ENCODE measurements around the gene MPG. TPM values are rescaled to one million over a fixed set of nuclear protein-coding genes. Genes with fewer than 3 reads are reported as not detected.
"Not testable (repeated sequence)": the region's sequence is repeated elsewhere in the genome, so short reads cannot be mapped to it uniquely, and the experiment has no call there.

MPG gene
- total RNA-seq, 6 experiments from 2014 or later: 92.3 to 104 (median 96.9) TPM

DNA sequence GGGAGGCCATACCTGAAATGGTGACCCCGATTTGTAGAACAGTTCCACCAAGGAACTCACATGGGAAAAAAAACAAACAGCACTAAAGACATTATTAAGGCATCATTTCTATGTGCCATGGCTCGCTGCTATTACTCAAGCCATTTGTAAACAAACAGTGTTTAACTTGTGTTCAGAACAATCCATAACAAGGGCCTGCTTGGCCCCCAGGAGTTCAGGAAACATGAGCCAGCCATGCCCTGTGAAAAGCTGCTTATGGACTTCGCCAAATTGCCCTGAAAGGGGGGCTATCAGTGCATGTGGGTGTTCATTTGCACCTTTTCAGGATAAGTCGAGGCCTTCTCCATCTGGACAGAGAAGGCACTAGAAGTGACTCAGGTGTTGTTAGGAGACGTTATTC is 32.6 kb upstream of the MPG start:
- Mint-ChIP-seq H3K27me3 (ENCODE audit: insufficient read depth) (no peaks in the 10 kb centered on the region), H3K4me3 (no peak overlapping the region), H3K4me1 (ENCODE audit: low read depth) (no peaks in the 10 kb centered on the region), H3K9me3 (no peaks in the 10 kb centered on the region), H3K36me3 (ENCODE audit: low read depth) (peaks cover 28% of the 10 kb centered on the region), H3K27ac (no peak overlapping the region)
- TF ChIP-seq, protein P1, sequence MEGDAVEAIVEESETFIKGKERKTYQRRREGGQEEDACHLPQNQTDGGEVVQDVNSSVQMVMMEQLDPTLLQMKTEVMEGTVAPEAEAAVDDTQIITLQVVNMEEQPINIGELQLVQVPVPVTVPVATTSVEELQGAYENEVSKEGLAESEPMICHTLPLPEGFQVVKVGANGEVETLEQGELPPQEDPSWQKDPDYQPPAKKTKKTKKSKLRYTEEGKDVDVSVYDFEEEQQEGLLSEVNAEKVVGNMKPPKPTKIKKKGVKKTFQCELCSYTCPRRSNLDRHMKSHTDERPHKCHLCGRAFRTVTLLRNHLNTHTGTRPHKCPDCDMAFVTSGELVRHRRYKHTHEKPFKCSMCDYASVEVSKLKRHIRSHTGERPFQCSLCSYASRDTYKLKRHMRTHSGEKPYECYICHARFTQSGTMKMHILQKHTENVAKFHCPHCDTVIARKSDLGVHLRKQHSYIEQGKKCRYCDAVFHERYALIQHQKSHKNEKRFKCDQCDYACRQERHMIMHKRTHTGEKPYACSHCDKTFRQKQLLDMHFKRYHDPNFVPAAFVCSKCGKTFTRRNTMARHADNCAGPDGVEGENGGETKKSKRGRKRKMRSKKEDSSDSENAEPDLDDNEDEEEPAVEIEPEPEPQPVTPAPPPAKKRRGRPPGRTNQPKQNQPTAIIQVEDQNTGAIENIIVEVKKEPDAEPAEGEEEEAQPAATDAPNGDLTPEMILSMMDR (IDR thresholded peaks at IDR 0.05): no peak
- DNase-seq: no peak

DNA sequence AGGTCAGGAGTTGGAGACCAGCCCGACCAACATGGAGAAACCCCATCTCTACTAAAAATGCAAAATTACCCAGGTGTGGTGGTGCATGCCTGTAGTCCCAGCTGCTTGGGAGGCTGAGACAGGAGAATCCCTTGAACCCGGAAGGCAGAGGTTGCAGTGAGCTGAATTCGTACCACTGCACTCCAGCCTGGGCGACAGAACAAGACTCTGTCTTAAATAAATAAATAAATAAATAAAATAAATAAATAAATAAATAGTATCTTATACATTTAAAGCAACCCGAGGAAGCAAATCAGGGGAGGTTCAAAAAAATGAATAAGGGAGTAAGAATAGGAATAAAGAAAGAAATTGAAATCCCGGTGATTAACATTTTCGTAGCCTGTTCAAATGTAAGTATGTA is 31.5 kb upstream of the MPG start:
- H3K4me1 Mint-ChIP-seq (ENCODE audit: low read depth); H3K27me3 Mint-ChIP-seq (ENCODE audit: insufficient read depth); DNase-seq; H3K4me3 Mint-ChIP-seq; H3K27ac Mint-ChIP-seq; H3K9me3 Mint-ChIP-seq: not testable (repeated sequence)
- H3K36me3 Mint-ChIP-seq (ENCODE audit: low read depth): peaks cover 39% of the 10 kb centered on the region

GRCh38 chr16:47234-47633 is 30.8 kb upstream of the MPG start:
- Mint-ChIP-seq H3K4me3 (no peak overlapping the region), H3K27ac (no peak overlapping the region), H3K9me3 (no peaks in the 10 kb centered on the region), H3K27me3 (ENCODE audit: insufficient read depth) (no peaks in the 10 kb centered on the region), H3K36me3 (ENCODE audit: low read depth) (peaks cover 34% of the 10 kb centered on the region), H3K4me1 (ENCODE audit: low read depth) (peaks cover 11% of the 10 kb centered on the region)
- DNase-seq: no peak
- TF ChIP-seq, protein P1 (IDR thresholded peaks at IDR 0.05): no peak

- no peaks in the 10 kb centered on the region for H3K9me3 Mint-ChIP-seq
- no peak for DNase-seq
- peaks cover 17% of the 10 kb centered on the region for H3K4me1 Mint-ChIP-seq (ENCODE audit: low read depth)
- TF ChIP-seq, protein P1 (IDR thresholded peaks at IDR 0.05): no peak
- H3K27me3 Mint-ChIP-seq (ENCODE audit: insufficient read depth): peaks cover under 1% of the 10 kb centered on the region; the same call in 1 of the 2 replicates
- H3K36me3 Mint-ChIP-seq (ENCODE audit: low read depth): peaks cover 25% of the 10 kb centered on the region
- peak overlapping the region; percentile 35 for H3K4me3 Mint-ChIP-seq
- no peak overlapping the region for H3K27ac Mint-ChIP-seq
These were observed 27.0 kb upstream of the MPG start for GRCh38 chr16:50769-51591.

- Mint-ChIP-seq H3K36me3 (ENCODE audit: low read depth) (peaks cover 33% of the 10 kb centered on the region), H3K27me3 (ENCODE audit: insufficient read depth) (peaks cover 2% of the 10 kb centered on the region; the same call in 1 of the 2 replicates), H3K4me3 (peak within 1 kb of the TSS; percentile 100), H3K9me3 (no peaks in the 10 kb centered on the region), H3K27ac (peak within 1 kb of the TSS; percentile 94), H3K4me1 (ENCODE audit: low read depth) (peaks cover 25% of the 10 kb centered on the region)
- TF ChIP-seq, protein P1 (IDR thresholded peaks at IDR 0.05): no peak
- peak; percentile 99 for DNase-seq
These were observed 24.4 kb upstream of the MPG start, which contains the start of the genes POLR3K and SNRNP25 for GRCh38 chr16:53346-54236. POLR3K (minus strand) TSS chr16:53608; CDS start chr16:53586, 22 bp downstream. SNRNP25 (plus strand) TSS chr16:53828; CDS start chr16:54017, 189 bp downstream.

Measured in HFFc6 (cell line).